ENCODE data around the gene EZH2.

DNA sequence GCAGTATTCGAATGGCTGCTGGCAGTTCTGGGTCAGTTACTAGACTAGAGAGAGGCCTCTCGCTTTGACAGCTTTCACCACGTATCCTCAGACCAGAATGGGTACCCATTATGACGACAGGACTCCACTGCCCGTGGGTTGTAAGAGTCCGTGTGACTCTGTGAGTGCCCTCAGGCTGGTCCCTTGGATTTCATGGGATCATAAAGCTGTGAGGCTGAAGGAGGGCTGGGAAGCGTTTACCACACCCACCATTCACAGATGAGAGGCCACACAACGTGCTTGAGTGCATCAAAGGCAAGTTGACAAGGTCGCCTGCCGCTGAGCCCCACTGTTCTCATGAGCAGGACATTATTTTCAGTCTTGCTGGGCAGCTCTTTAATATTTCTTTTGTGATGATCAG lies 87.2 kb downstream of the EZH2 start:
- TF ChIP-seq POLR2A (IDR thresholded peaks at IDR 0.05; ENCODE audit: low read depth, low read length) (no peak), GATA2 (IDR thresholded peaks at IDR 0.05; ENCODE audit: insufficient read depth, insufficient read length, low read depth, low read length) (no peak), EZH2 (IDR thresholded peaks at IDR 0.05; ENCODE audit: borderline replicate concordance, low read depth, low read length, severe bottlenecking) (no peak), FOS (IDR thresholded peaks at IDR 0.05; ENCODE audit: borderline replicate concordance, insufficient read depth, low read length) (no peak), POLR2AphosphoS5 (IDR thresholded peaks at IDR 0.05; ENCODE audit: insufficient read depth, low read depth, low read length) (no peak)
- TF ChIP-seq, protein P1, sequence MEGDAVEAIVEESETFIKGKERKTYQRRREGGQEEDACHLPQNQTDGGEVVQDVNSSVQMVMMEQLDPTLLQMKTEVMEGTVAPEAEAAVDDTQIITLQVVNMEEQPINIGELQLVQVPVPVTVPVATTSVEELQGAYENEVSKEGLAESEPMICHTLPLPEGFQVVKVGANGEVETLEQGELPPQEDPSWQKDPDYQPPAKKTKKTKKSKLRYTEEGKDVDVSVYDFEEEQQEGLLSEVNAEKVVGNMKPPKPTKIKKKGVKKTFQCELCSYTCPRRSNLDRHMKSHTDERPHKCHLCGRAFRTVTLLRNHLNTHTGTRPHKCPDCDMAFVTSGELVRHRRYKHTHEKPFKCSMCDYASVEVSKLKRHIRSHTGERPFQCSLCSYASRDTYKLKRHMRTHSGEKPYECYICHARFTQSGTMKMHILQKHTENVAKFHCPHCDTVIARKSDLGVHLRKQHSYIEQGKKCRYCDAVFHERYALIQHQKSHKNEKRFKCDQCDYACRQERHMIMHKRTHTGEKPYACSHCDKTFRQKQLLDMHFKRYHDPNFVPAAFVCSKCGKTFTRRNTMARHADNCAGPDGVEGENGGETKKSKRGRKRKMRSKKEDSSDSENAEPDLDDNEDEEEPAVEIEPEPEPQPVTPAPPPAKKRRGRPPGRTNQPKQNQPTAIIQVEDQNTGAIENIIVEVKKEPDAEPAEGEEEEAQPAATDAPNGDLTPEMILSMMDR (IDR thresholded peaks at IDR 0.05; ENCODE audit: extremely low read depth in 1 of 2, insufficient read depth in 1 of 2, low read depth in 1 of 2, low read length in 2 of 2): no peak
- TF ChIP-seq, protein P2, sequence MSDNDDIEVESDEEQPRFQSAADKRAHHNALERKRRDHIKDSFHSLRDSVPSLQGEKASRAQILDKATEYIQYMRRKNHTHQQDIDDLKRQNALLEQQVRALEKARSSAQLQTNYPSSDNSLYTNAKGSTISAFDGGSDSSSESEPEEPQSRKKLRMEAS (IDR thresholded peaks at IDR 0.05; ENCODE audit: insufficient read depth, insufficient read length): no peak
